Measurements from ENCODE around the gene BCAR1.
"Not testable (repeated sequence)": the region's sequence is repeated elsewhere in the genome, so short reads cannot be mapped to it uniquely, and the experiment has no call there.

The BCAR1 gene

GRCh38 chr16:75251280-75252048 is at the start of gene BCAR1:
Gene BCAR1 (minus strand): TSS chr16:75251624. CDS start chr16:75251482, 142 bp downstream.
- peak; percentile 91 for DNase-seq

- DNase-seq, result no peak
These were observed 46.8 kb upstream of the BCAR1 start for GRCh38 chr16:75298267-75298666.

- DNase-seq, result no peak
These were observed 45.2 kb upstream of the BCAR1 start for GRCh38 chr16:75296606-75297005.

- DNase-seq, result no peak
These were observed 43.5 kb upstream of the BCAR1 start for GRCh38 chr16:75294773-75295459.

- DNase-seq, result no peak
These were observed 42.3 kb upstream of the BCAR1 start for GRCh38 chr16:75293772-75294171.

- DNase-seq, result no peak
These were observed 41.7 kb upstream of the BCAR1 start for GRCh38 chr16:75293173-75293572.

- no peak for DNase-seq
These were observed 41.3 kb upstream of the BCAR1 start for GRCh38 chr16:75292691-75293090.

GRCh38 chr16:75289189-75289588 is 37.8 kb upstream of the BCAR1 start:
- peak; percentile 58 for DNase-seq

- no peak for DNase-seq
These were observed 37.2 kb upstream of the BCAR1 start for GRCh38 chr16:75288596-75289120.

- no peak for DNase-seq
These were observed 36.8 kb upstream of the BCAR1 start for GRCh38 chr16:75288181-75288580.

- DNase-seq, result no peak
These were observed 36.3 kb upstream of the BCAR1 start for GRCh38 chr16:75287708-75288107.

- no peak for DNase-seq
These were observed 35.0 kb upstream of the BCAR1 start for GRCh38 chr16:75286389-75286788.

GRCh38 chr16:75282466-75283281 is 31.2 kb upstream of the BCAR1 start:
- DNase-seq, result peak; percentile 22

GRCh38 chr16:75281826-75282225 is 30.4 kb upstream of the BCAR1 start:
- no peak for DNase-seq

- not testable (repeated sequence) for DNase-seq
These were observed 29.6 kb upstream of the BCAR1 start for GRCh38 chr16:75281009-75281408.

- DNase-seq, result no peak
These were observed 28.9 kb upstream of the BCAR1 start for GRCh38 chr16:75280331-75280804.

GRCh38 chr16:75279305-75279704 is 27.9 kb upstream of the BCAR1 start:
- DNase-seq, result no peak

GRCh38 chr16:75273054-75273925 is 21.9 kb upstream of the BCAR1 start:
- peak; percentile 56 for DNase-seq

GRCh38 chr16:75272629-75273028 is 21.2 kb upstream of the BCAR1 start:
- not testable (repeated sequence) for DNase-seq

- DNase-seq, result no peak
These were observed 20.7 kb upstream of the BCAR1 start for GRCh38 chr16:75272097-75272551.

GRCh38 chr16:75271441-75272096 is 20.1 kb upstream of the BCAR1 start:
- DNase-seq, result no peak

Measured in HCEC 1CT (cell line).